ENCODE measurements around the gene GABRA6.

Gene GABRA6

DNA sequence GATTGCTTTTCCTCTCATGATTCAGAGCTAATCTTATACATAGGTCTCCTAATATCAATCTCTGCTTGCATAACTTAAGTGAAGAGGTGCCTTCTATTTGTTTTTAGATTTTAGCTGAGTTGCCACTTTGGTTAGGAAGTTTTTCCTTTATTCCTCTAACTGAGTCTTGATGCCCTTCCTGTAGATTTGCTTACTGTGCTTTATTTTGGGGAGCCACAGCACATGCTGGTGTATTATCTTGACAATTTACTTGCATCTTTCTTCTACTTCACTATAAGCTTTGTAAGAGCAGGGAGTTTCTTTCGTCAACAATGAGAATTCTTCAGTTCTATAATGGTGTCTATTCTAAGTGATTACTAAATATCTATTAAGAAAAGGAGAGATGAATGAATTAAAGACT lies 54.9 kb downstream of the GABRA6 start:
- H3K4me3 ChIP-seq (ENCODE audit: low read depth, low read length) = no peak overlapping the region
- no peak for DNase-seq (ENCODE audit: low read depth)
- no peak for TF ChIP-seq CTCF (IDR thresholded peaks at IDR 0.05; ENCODE audit: low read depth, low read length, missing control alignments)

DNA sequence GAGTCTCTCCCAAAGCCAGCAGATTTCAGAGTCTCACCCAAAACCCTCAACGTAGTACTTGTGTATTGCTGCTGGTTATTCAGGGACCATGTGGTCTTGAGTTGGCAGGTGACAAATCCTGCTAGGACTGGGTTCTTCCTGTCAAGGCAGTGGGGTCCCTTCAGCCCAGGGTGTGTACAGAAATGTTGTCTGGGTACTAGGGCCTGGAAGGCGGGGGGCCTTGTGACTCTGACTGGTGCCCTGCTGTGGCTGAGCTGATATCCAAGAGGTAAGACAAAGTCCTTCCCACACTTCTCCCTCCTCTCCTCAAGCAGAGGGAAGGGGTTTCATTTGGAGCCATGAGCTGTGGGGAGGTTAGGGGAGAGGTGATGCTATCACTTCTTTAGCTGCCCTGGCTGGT lies 58.8 kb downstream of the GABRA6 start:
- no peak for TF ChIP-seq CTCF (IDR thresholded peaks at IDR 0.05; ENCODE audit: low read depth, low read length, missing control alignments)
- H3K4me3 ChIP-seq (ENCODE audit: low read depth, low read length) = no peak overlapping the region
- no peak for DNase-seq (ENCODE audit: low read depth)

DNA sequence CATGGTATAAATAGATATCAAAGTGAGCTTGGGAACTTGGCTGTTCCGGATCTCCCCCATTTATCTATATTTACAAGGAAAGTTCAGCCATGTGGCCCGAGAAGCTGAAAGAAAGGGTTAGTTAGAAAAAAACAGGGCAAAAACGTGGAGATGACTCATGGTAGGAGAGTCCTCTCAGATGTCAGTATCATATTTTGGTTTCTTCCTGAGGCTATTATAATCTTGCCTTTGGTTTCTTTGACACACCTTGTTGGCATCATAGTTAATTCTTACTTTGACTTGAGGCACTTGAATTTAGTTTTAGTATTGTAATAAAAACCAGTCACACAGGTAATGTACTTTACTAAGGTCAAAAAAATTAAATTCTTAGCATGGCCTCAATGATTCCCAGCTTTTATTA lies 59.9 kb downstream of the GABRA6 start:
- H3K4me3 ChIP-seq (ENCODE audit: low read depth, low read length) = no peak overlapping the region
- no peak for DNase-seq (ENCODE audit: low read depth)
- TF ChIP-seq CTCF (IDR thresholded peaks at IDR 0.05; ENCODE audit: low read depth, low read length, missing control alignments) = no peak

- no peak for TF ChIP-seq CTCF (IDR thresholded peaks at IDR 0.05; ENCODE audit: low read depth, low read length, missing control alignments)
- no peak for DNase-seq (ENCODE audit: low read depth)
- no peak overlapping the region for H3K4me3 ChIP-seq (ENCODE audit: low read depth, low read length)
Measured at GRCh38 chr5:161751265-161751664, 65.7 kb downstream of the GABRA6 start.

Data from GM12864 (cell line).